Nephron progenitor cell (in vitro differentiated cells): Measurements from ENCODE around the gene CMBL.
"Not testable (repeated sequence)": the region's sequence is repeated elsewhere in the genome, so short reads cannot be mapped to it uniquely, and the experiment has no call there.

ENCODE experiments used
- DNase-seq: peaks from one replicate; pipeline ENCODE4 v3.0.0; 2021
- H3K27ac Mint-ChIP-seq: 2 replicates; pipeline ENCODE4 v1.8.0; 2021; ENCODE audit warnings: mild to moderate bottlenecking, moderate library complexity, mixed read lengths
- H3K27me3 Mint-ChIP-seq: 2 replicates; pipeline ENCODE4 v1.8.0; 2021; ENCODE audit warnings: mild to moderate bottlenecking, low read depth, mixed read lengths; ENCODE audit not compliant: poor library complexity
- H3K36me3 Mint-ChIP-seq: 2 replicates; pipeline ENCODE4 v1.8.0; 2021; ENCODE audit warnings: low read depth, mixed read lengths
- H3K4me1 Mint-ChIP-seq: 2 replicates; pipeline ENCODE4 v1.8.0; 2021; ENCODE audit warnings: mixed read lengths
- H3K4me3 Mint-ChIP-seq: 2 replicates; pipeline ENCODE4 v1.8.0; 2021; ENCODE audit warnings: mild to moderate bottlenecking, moderate library complexity, mixed read lengths
- H3K9me3 Mint-ChIP-seq: 2 replicates; pipeline ENCODE4 v1.8.0; 2021; ENCODE audit warnings: mild to moderate bottlenecking, moderate library complexity, mixed read lengths
- CTCF ChIP-seq: fragments of 200-600 bp; sonication (generic); IDR thresholded peaks from 2 replicates; pipeline ENCODE4 v1.5.0; 2021; ENCODE audit warnings: antibody characterized with exemption

Gene CMBL

DNA sequence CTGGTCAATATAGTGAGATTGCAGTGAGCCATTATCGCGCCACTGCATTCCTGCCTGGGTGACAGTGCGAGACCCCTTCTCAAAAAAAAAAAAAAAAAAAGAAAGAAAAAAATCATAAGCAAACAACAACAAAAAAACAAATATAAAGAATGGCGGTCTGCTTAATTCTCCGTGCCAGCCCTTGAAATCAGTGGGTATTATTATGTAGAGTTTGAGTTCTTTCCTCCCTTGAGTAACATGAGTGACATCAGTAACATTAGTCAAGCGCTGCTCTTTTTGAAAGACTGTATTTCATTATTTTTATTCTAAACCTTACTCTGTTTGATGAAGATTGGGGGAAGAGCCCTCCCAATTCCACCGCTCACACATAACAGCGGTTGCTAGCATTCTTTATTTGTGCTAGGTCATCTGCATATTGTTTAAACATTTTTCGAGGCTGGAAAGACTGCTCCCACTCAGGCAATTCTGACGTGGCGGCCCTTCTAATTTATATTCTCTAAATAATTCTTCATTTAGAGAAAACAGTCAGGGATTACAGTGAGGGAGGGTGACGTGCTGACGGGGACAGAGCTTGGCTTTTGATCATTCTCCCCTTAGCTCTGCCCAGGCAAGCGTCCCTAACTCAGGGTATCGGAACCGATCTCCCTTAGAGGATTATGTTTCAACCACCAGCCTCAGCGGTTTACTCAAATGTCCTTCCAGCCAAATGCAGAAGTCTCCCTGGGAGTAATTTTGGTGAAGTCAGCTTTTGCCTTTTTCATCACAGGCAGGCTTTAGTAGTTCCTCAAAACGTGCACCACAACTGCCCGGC is 44.9 kb upstream of the CMBL start:
- TF ChIP-seq CTCF = no peak
- H3K4me1 Mint-ChIP-seq = peaks cover 49% of the 10 kb centered on the region
- H3K4me3 Mint-ChIP-seq = peak overlapping the region; percentile 78
- H3K27ac Mint-ChIP-seq = peak overlapping the region; percentile 84
- peaks cover 2% of the 10 kb centered on the region for H3K27me3 Mint-ChIP-seq
- H3K9me3 Mint-ChIP-seq = no peaks in the 10 kb centered on the region
- H3K36me3 Mint-ChIP-seq = peaks cover 11% of the 10 kb centered on the region
- DNase-seq = no peak

DNA sequence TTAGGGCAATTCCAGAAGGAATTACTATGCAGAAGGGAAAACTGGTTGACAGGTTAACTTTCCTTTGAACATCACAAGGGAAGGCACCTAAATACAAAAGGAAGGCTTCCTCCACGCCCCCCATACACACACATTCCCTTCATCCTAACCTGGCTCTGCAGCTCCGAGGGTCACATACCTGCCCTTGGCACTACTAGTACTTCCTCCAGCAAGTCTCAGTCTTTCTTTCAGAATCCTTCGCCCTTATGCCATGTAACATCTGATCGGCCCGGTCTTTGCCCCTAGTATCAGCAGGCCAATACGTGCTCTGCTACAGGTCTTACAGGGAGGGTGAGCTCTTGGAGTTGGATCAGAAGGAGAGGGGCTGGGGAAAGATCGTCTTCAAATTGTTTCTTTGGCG is 44.2 kb upstream of the CMBL start:
- Mint-ChIP-seq H3K4me3 (peak overlapping the region; percentile 78), H3K27ac (peak overlapping the region; percentile 84), H3K9me3 (no peaks in the 10 kb centered on the region), H3K36me3 (peaks cover 9% of the 10 kb centered on the region), H3K4me1 (peaks cover 45% of the 10 kb centered on the region), H3K27me3 (peaks cover 2% of the 10 kb centered on the region)
- no peak for DNase-seq
- TF ChIP-seq CTCF = no peak

DNA sequence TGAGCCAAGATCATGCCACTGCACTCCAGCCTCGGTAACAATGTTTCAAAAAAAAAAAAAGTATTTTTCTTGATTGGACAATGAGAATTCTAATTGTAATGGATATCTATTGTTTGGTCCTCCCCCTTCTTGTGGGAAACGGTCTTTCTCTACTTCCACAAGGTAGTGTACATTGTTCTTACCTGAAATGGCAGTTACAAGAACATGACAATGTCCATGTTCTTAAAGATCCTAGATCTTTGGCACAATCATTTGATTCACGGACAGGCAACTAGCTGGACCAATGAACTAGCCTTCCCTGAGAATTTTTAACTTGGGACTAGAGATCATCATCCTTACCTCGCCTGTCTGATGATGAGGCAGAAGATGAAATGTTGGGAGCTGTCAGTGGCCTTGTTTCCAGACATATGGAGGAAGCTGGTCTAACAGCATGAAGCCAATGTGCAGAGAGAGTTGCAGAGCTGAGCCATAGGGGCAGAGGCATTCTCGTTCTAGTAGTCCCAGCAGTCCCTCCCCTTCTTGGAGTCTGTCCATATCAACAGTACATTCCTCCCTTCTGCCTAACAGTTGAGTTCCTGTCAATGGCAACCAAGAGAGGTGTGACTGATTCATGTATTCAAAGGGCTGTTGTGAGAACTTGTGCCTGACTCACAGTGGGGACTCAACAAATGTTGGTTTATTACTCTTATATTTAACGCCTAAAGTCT is 43.6 kb upstream of the CMBL start:
- Mint-ChIP-seq H3K36me3 (peaks cover 5% of the 10 kb centered on the region), H3K4me3 (peak overlapping the region; percentile 78), H3K27me3 (peaks cover 2% of the 10 kb centered on the region), H3K4me1 (peaks cover 39% of the 10 kb centered on the region), H3K9me3 (no peaks in the 10 kb centered on the region), H3K27ac (no peak overlapping the region)
- TF ChIP-seq CTCF = no peak
- no peak for DNase-seq

GRCh38 chr5:10348258-10348657 is 40.6 kb upstream of the CMBL start:
- H3K27ac Mint-ChIP-seq = peak overlapping the region; percentile 45
- TF ChIP-seq CTCF = no peak
- no peaks in the 10 kb centered on the region for H3K9me3 Mint-ChIP-seq
- H3K4me1 Mint-ChIP-seq = peaks cover 21% of the 10 kb centered on the region
- peaks cover 2% of the 10 kb centered on the region for H3K27me3 Mint-ChIP-seq
- no peak overlapping the region for H3K4me3 Mint-ChIP-seq
- peaks cover under 1% of the 10 kb centered on the region for H3K36me3 Mint-ChIP-seq
- DNase-seq = no peak

DNA sequence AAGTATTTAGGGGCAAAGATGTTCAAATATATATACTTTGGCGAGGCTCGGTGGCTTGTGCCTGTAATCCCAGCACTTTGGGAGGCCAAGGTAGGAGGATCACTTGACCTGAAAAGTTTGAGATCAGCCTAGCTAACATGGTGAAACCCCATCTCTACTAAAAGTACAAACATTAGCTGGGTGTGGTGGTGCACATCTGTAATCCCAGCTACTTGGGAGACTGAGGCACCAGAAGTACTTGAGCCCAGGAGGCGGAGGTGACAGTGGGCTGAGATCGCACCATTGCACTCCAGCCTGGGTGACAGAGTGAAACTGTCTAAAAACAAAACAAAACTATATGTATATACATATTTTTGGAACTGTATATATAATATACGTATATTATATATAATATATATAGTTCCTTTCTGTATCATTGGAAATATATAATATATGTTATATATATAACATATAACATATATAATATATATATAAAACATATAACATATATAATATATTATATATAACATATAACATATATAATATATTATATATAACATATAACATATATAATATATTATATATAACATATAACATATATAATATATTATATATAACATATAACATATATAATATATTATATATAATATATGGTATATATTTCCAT is 36.9 kb upstream of the CMBL start:
- not testable (repeated sequence) for H3K27me3 Mint-ChIP-seq, H3K36me3 Mint-ChIP-seq, H3K4me1 Mint-ChIP-seq, H3K27ac Mint-ChIP-seq, DNase-seq, H3K9me3 Mint-ChIP-seq, H3K4me3 Mint-ChIP-seq

DNA sequence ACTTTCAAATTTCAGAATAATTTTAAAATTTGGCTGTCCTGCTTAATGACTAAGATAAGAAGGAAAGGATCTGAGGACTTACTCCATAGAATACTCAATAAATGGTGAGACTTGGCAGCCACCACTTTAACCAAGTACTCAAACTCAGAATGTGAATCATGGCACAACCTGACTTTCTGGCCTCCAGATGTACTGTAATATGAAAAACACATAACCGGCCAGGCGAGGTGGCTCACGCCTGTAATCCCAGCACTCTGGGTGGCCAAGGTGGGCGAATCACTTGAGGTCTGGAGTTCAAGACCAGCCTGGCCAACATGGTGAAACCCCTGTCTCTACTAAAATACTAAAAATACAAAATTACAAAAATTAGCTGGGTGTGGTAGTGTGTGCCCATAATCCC is 35.8 kb upstream of the CMBL start:
- Mint-ChIP-seq H3K4me1 (peaks cover 16% of the 10 kb centered on the region), H3K27me3 (peaks cover 3% of the 10 kb centered on the region), H3K9me3 (no peaks in the 10 kb centered on the region), H3K27ac (no peak overlapping the region), H3K4me3 (no peak overlapping the region), H3K36me3 (peaks cover 4% of the 10 kb centered on the region)
- no peak for TF ChIP-seq CTCF
- DNase-seq = no peak
